Vagina (tissue), 2 donors: ENCODE measurements around the gene DDT. TPM values are rescaled to one million over a fixed set of nuclear protein-coding genes. Genes with fewer than 3 reads are reported as not detected.
"Not testable (repeated sequence)": the region's sequence is repeated elsewhere in the genome, so short reads cannot be mapped to it uniquely, and the experiment has no call there.

Experiments
- DNase-seq, 2 donors: peaks; one replicate each; pipeline ENCODE4 v3.0.0-alpha.2; 2017; ENCODE audit errors: extremely low spot score in 2 of 2
- H3K27ac ChIP-seq: fragments of 200-600 bp; sonication (generic); one replicate; pipeline ENCODE4 v1.5.1; 2019
- H3K27me3 ChIP-seq: fragments of 200-600 bp; sonication (generic); one replicate; pipeline ENCODE4 v1.5.1; 2019
- H3K36me3 ChIP-seq, 2 donors: fragments of 200-600 bp; sonication (generic); one replicate each; pipeline ENCODE4 v1.5.1; 2017 to 2019
- H3K4me1 ChIP-seq: fragments of 200-600 bp; sonication (generic); one replicate; pipeline ENCODE4 v1.5.1; 2019
- H3K4me3 ChIP-seq, 2 donors: fragments of 200-600 bp; sonication (generic); 1 replicate in 1 of 2; 2 replicates in 1 of 2; pipeline ENCODE4 v1.5.1; 2016 to 2019
- H3K9me3 ChIP-seq: fragments of 200-600 bp; sonication (generic); one replicate; pipeline ENCODE4 v1.5.1; 2019
- CTCF ChIP-seq, 3 experiments: fragments of 450-650 bp in 2 of 3; fragments of 200-600 bp in 1 of 3; sonication (generic) in 1 of 3; IDR thresholded peaks; one replicate each; pipeline ENCODE4 v1.5.1; 2017 to 2019; ENCODE audit warnings: antibody characterized with exemption in 3 of 3, mild to moderate bottlenecking in 2 of 3, moderate library complexity in 2 of 3
- POLR2A ChIP-seq, 2 donors: fragments of 450-650 bp; IDR thresholded peaks; one replicate each; pipeline ENCODE4 v1.6.1; 2017; ENCODE audit warnings: antibody characterized with exemption in 2 of 2, mild to moderate bottlenecking in 2 of 2, moderate library complexity in 2 of 2
- POLR2AphosphoS5 ChIP-seq, 2 donors: sonication (generic); formaldehyde crosslinking; IDR thresholded peaks; one replicate each; pipeline ENCODE4 v1.9.0; 2017; ENCODE audit warnings: antibody characterized with exemption in 2 of 2, mild to moderate bottlenecking in 2 of 2, low read depth in 1 of 2; ENCODE audit not compliant: insufficient read depth in 1 of 2
- intact Hi-C: fragments of 100-400 bp; cut with DNase I; formaldehyde crosslinking; loops from one replicate; pipeline ENCODE4 v1.15.1; 2023
- total RNA-seq: library from RNA; depleted of rRNA; stranded (reverse); fragments of >200 nt; gene quantifications from one replicate; pipeline ENCODE4 v1.2.3, GENCODE V29; 2016

DDT gene
- total RNA-seq, 1 donor from 2014 or later, result 167 TPM

- H3K27me3 ChIP-seq, result no peaks in the 10 kb centered on the region
- no peaks in the 10 kb centered on the region for H3K9me3 ChIP-seq
- H3K27ac ChIP-seq, result no peak overlapping the region
- TF ChIP-seq POLR2A (IDR thresholded peaks at IDR 0.05) (no peak), POLR2AphosphoS5 (IDR thresholded peaks at IDR 0.05; ENCODE audit: insufficient read depth in 1 of 2, low read depth in 1 of 2) (no peak), CTCF (IDR thresholded peaks at IDR 0.05) (no peak)
- peaks cover 0 to 25% of the 10 kb centered on the region in 2 donors for H3K36me3 ChIP-seq
- no peak for DNase-seq
- intact Hi-C loops, result loop anchor here (5.0 kb wide), 1 partner anchor 44 kb away; no protein-coding TSS in a partner anchor
- H3K4me1 ChIP-seq, result no peaks in the 10 kb centered on the region
- H3K4me3 ChIP-seq, result no peak overlapping the region
Observed at GRCh38 chr22:23970816-23971486, 3.3 kb downstream of the DDT start.

GRCh38 chr22:23970201-23970641 is 4.0 kb downstream of the DDT start:
- no peak for DNase-seq
- Histone ChIP-seq H3K9me3 (no peaks in the 10 kb centered on the region), H3K4me3 (no peak overlapping the region), H3K36me3 (peaks cover 0 to 25% of the 10 kb centered on the region in 2 donors), H3K27ac (no peak overlapping the region), H3K27me3 (no peaks in the 10 kb centered on the region), H3K4me1 (no peaks in the 10 kb centered on the region)
- intact Hi-C loops, result loop anchor here (5.0 kb wide), 1 partner anchor 43 kb away; no protein-coding TSS in a partner anchor
- TF ChIP-seq POLR2AphosphoS5 (IDR thresholded peaks at IDR 0.05; ENCODE audit: insufficient read depth in 1 of 2, low read depth in 1 of 2), result no peak
- TF ChIP-seq CTCF (IDR thresholded peaks at IDR 0.05), result no peak
- no peak for TF ChIP-seq POLR2A (IDR thresholded peaks at IDR 0.05)

GRCh38 chr22:23969071-23969470 is 5.2 kb downstream of the DDT start:
- no peak overlapping the region for H3K27ac ChIP-seq
- no peak for DNase-seq
- H3K4me3 ChIP-seq, result no peak overlapping the region
- intact Hi-C loops, result no loop called here
- peaks cover 0 to 25% of the 10 kb centered on the region in 2 donors for H3K36me3 ChIP-seq
- no peak for TF ChIP-seq CTCF (IDR thresholded peaks at IDR 0.05)
- no peak for TF ChIP-seq POLR2A (IDR thresholded peaks at IDR 0.05)
- TF ChIP-seq POLR2AphosphoS5 (IDR thresholded peaks at IDR 0.05; ENCODE audit: insufficient read depth in 1 of 2, low read depth in 1 of 2), result no peak
- no peaks in the 10 kb centered on the region for H3K4me1 ChIP-seq
- no peaks in the 10 kb centered on the region for H3K9me3 ChIP-seq
- H3K27me3 ChIP-seq, result no peaks in the 10 kb centered on the region

GRCh38 chr22:23966568-23966967 is 7.7 kb downstream of the DDT start, which contains the start of gene DDTL:
TSS of gene DDTL (plus strand) at chr22:23966888. CDS start at chr22:23966915, 27 bp downstream.
- intact Hi-C loops, DNase-seq, H3K27me3 ChIP-seq, H3K4me3 ChIP-seq, H3K9me3 ChIP-seq, H3K4me1 ChIP-seq, H3K27ac ChIP-seq: not testable (repeated sequence)
- peaks cover 0 to 25% of the 10 kb centered on the region in 2 donors for H3K36me3 ChIP-seq

GRCh38 chr22:23966094-23966493 is 8.1 kb downstream of the DDT start:
- H3K27ac ChIP-seq, H3K9me3 ChIP-seq, H3K27me3 ChIP-seq, DNase-seq, H3K4me3 ChIP-seq, intact Hi-C loops, H3K4me1 ChIP-seq: not testable (repeated sequence)
- peaks cover 0 to 22% of the 10 kb centered on the region in 2 donors for H3K36me3 ChIP-seq

- intact Hi-C loops, H3K36me3 ChIP-seq, H3K4me3 ChIP-seq, H3K9me3 ChIP-seq, H3K4me1 ChIP-seq, H3K27me3 ChIP-seq, DNase-seq, H3K27ac ChIP-seq: not testable (repeated sequence)
Observed at GRCh38 chr22:23961084-23961771, 13.0 kb downstream of the DDT start, which contains the start of gene GSTT2B. TSS of gene GSTT2B (minus strand) at chr22:23961195. CDS start at chr22:23961131, 64 bp downstream.
